ENCODE measurements around the gene KDM5A.
A peak's percentile ranks its signal among the peaks of the same experiment; 100 is the strongest.

KDM5A gene

GRCh38 chr12:292186-292585 is 96.9 kb downstream of the KDM5A start:
- Histone ChIP-seq H3K79me1 (ENCODE audit: low read length) (no peaks in the 10 kb centered on the region), H3K4me1 (ENCODE audit: control insufficient read depth in 1 of 2, insufficient read depth in 2 of 2, low read length in 2 of 2) (no peaks in the 10 kb centered on the region), H2BK12ac (ENCODE audit: low read length) (no peak overlapping the region), H4K8ac (ENCODE audit: low read depth, low read length) (no peak overlapping the region), H2BK120ac (ENCODE audit: insufficient read depth, low read length, poor library complexity) (no peak overlapping the region), H4K91ac (ENCODE audit: low read depth, low read length) (no peak overlapping the region), H3K4me2 (ENCODE audit: low read length) (no peak overlapping the region), H3K9ac (ENCODE audit: low read length) (no peak overlapping the region), H3K36me3 (ENCODE audit: control insufficient read depth in 1 of 2, insufficient read depth in 2 of 2, low read length in 2 of 2) (peaks cover 15 to 18% of the 10 kb centered on the region in 2 experiments), H4K12ac (ENCODE audit: low read depth, low read length) (no peak overlapping the region), H3K9me3 (ENCODE audit: insufficient read depth, low read depth, low read length) (no peaks in the 10 kb centered on the region), H2AFZ (ENCODE audit: insufficient read depth, low read length, poor library complexity) (no peak overlapping the region), H3K4me3 (ENCODE audit: low read depth, low read length) (no peak overlapping the region), H3K23ac (ENCODE audit: low read length) (no peak overlapping the region), H3K27me3 (ENCODE audit: insufficient read depth, low read length) (no peaks in the 10 kb centered on the region), H3K79me2 (ENCODE audit: control insufficient read depth, insufficient read depth, low read length, poor library complexity) (no peaks in the 10 kb centered on the region), H3K4ac (ENCODE audit: low read depth, low read length) (no peak overlapping the region), H2AK5ac (ENCODE audit: low read length) (no peak overlapping the region), H2BK5ac (ENCODE audit: low read depth, low read length, poor library complexity) (no peak overlapping the region), H3K14ac (ENCODE audit: low read length) (no peak overlapping the region), H3K18ac (ENCODE audit: low read length) (no peak overlapping the region), H3K27ac (ENCODE audit: low read depth, low read length) (no peak overlapping the region)
- peak; percentile 19 to 48 for DNase-seq
- no CpG with 5 or more reads among the region's 1 CpG for WGBS (ENCODE audit: extremely low coverage, insufficient coverage, insufficient read length)

- Histone ChIP-seq H3K4me1 (ENCODE audit: control insufficient read depth in 1 of 2, insufficient read depth in 2 of 2, low read length in 2 of 2) (no peaks in the 10 kb centered on the region), H3K14ac (ENCODE audit: low read length) (no peak overlapping the region), H2BK5ac (ENCODE audit: low read depth, low read length, poor library complexity) (no peak overlapping the region), H3K36me3 (ENCODE audit: control insufficient read depth in 1 of 2, insufficient read depth in 2 of 2, low read length in 2 of 2) (peaks cover 15 to 16% of the 10 kb centered on the region in 2 experiments), H3K27me3 (ENCODE audit: insufficient read depth, low read length) (no peaks in the 10 kb centered on the region), H4K12ac (ENCODE audit: low read depth, low read length) (no peak overlapping the region), H3K79me1 (ENCODE audit: low read length) (no peaks in the 10 kb centered on the region), H3K9ac (ENCODE audit: low read length) (no peak overlapping the region), H3K18ac (ENCODE audit: low read length) (no peak overlapping the region), H2AK5ac (ENCODE audit: low read length) (no peak overlapping the region), H3K9me3 (ENCODE audit: insufficient read depth, low read depth, low read length) (no peaks in the 10 kb centered on the region), H2BK12ac (ENCODE audit: low read length) (no peak overlapping the region), H3K4me2 (ENCODE audit: low read length) (no peak overlapping the region), H2AFZ (ENCODE audit: insufficient read depth, low read length, poor library complexity) (no peak overlapping the region), H3K79me2 (ENCODE audit: control insufficient read depth, insufficient read depth, low read length, poor library complexity) (no peaks in the 10 kb centered on the region), H4K91ac (ENCODE audit: low read depth, low read length) (no peak overlapping the region), H3K4ac (ENCODE audit: low read depth, low read length) (no peak overlapping the region), H4K8ac (ENCODE audit: low read depth, low read length) (no peak overlapping the region), H3K27ac (ENCODE audit: low read depth, low read length) (no peak overlapping the region), H3K23ac (ENCODE audit: low read length) (no peak overlapping the region), H2BK120ac (ENCODE audit: insufficient read depth, low read length, poor library complexity) (no peak overlapping the region), H3K4me3 (ENCODE audit: low read depth, low read length) (no peak overlapping the region)
- no CpG with 5 or more reads among the region's 1 CpG for WGBS (ENCODE audit: extremely low coverage, insufficient coverage, insufficient read length)
- no peak for DNase-seq
Observed at GRCh38 chr12:291153-291723, 97.9 kb downstream of the KDM5A start.

- no peak overlapping the region for H3K23ac ChIP-seq (ENCODE audit: low read length)
- no peak overlapping the region for H3K27ac ChIP-seq (ENCODE audit: low read depth, low read length)
- no peaks in the 10 kb centered on the region for H3K79me1 ChIP-seq (ENCODE audit: low read length)
- peaks cover 7 to 19% of the 10 kb centered on the region in 2 experiments for H3K36me3 ChIP-seq (ENCODE audit: control insufficient read depth in 1 of 2, insufficient read depth in 2 of 2, low read length in 2 of 2)
- no peak overlapping the region for H2AFZ ChIP-seq (ENCODE audit: insufficient read depth, low read length, poor library complexity)
- no peak overlapping the region for H3K9ac ChIP-seq (ENCODE audit: low read length)
- H4K8ac ChIP-seq (ENCODE audit: low read depth, low read length) = no peak overlapping the region
- H3K27me3 ChIP-seq (ENCODE audit: insufficient read depth, low read length) = no peaks in the 10 kb centered on the region
- no peak overlapping the region for H3K4me2 ChIP-seq (ENCODE audit: low read length)
- no peaks in the 10 kb centered on the region for H3K4me1 ChIP-seq (ENCODE audit: control insufficient read depth in 1 of 2, insufficient read depth in 2 of 2, low read length in 2 of 2)
- H3K4me3 ChIP-seq (ENCODE audit: low read depth, low read length) = no peak overlapping the region
- H4K91ac ChIP-seq (ENCODE audit: low read depth, low read length) = no peak overlapping the region
- no CpG with 5 or more reads among the region's 5 CpGs for WGBS (ENCODE audit: extremely low coverage, insufficient coverage, insufficient read length)
- no peak overlapping the region for H3K14ac ChIP-seq (ENCODE audit: low read length)
- H3K18ac ChIP-seq (ENCODE audit: low read length) = no peak overlapping the region
- no peak overlapping the region for H3K4ac ChIP-seq (ENCODE audit: low read depth, low read length)
- H3K9me3 ChIP-seq (ENCODE audit: insufficient read depth, low read depth, low read length) = no peaks in the 10 kb centered on the region
- no peak overlapping the region for H2AK5ac ChIP-seq (ENCODE audit: low read length)
- H2BK120ac ChIP-seq (ENCODE audit: insufficient read depth, low read length, poor library complexity) = no peak overlapping the region
- no peak overlapping the region for H4K12ac ChIP-seq (ENCODE audit: low read depth, low read length)
- no peak for DNase-seq
- H2BK5ac ChIP-seq (ENCODE audit: low read depth, low read length, poor library complexity) = no peak overlapping the region
- no peak overlapping the region for H2BK12ac ChIP-seq (ENCODE audit: low read length)
- no peaks in the 10 kb centered on the region for H3K79me2 ChIP-seq (ENCODE audit: control insufficient read depth, insufficient read depth, low read length, poor library complexity)
Observed at GRCh38 chr12:288687-289086, 100.4 kb downstream of the KDM5A start.

- Histone ChIP-seq H4K12ac (ENCODE audit: low read depth, low read length) (no peak overlapping the region), H3K9me3 (ENCODE audit: insufficient read depth, low read depth, low read length) (no peaks in the 10 kb centered on the region), H3K9ac (ENCODE audit: low read length) (no peak overlapping the region), H3K18ac (ENCODE audit: low read length) (no peak overlapping the region), H3K27me3 (ENCODE audit: insufficient read depth, low read length) (no peaks in the 10 kb centered on the region), H3K23ac (ENCODE audit: low read length) (no peak overlapping the region), H3K4ac (ENCODE audit: low read depth, low read length) (no peak overlapping the region), H3K79me1 (ENCODE audit: low read length) (no peaks in the 10 kb centered on the region), H3K4me2 (ENCODE audit: low read length) (no peak overlapping the region), H3K79me2 (ENCODE audit: control insufficient read depth, insufficient read depth, low read length, poor library complexity) (no peaks in the 10 kb centered on the region), H3K27ac (ENCODE audit: low read depth, low read length) (no peak overlapping the region), H3K36me3 (ENCODE audit: control insufficient read depth in 1 of 2, insufficient read depth in 2 of 2, low read length in 2 of 2) (peaks cover 2 to 12% of the 10 kb centered on the region in 2 experiments), H4K8ac (ENCODE audit: low read depth, low read length) (no peak overlapping the region), H3K14ac (ENCODE audit: low read length) (no peak overlapping the region), H2BK12ac (ENCODE audit: low read length) (no peak overlapping the region), H2BK5ac (ENCODE audit: low read depth, low read length, poor library complexity) (no peak overlapping the region), H4K91ac (ENCODE audit: low read depth, low read length) (no peak overlapping the region), H2BK120ac (ENCODE audit: insufficient read depth, low read length, poor library complexity) (no peak overlapping the region), H2AK5ac (ENCODE audit: low read length) (no peak overlapping the region), H2AFZ (ENCODE audit: insufficient read depth, low read length, poor library complexity) (no peak overlapping the region), H3K4me3 (ENCODE audit: low read depth, low read length) (no peak overlapping the region), H3K4me1 (ENCODE audit: control insufficient read depth in 1 of 2, insufficient read depth in 2 of 2, low read length in 2 of 2) (no peaks in the 10 kb centered on the region)
- no CpG with 5 or more reads among the region's 5 CpGs for WGBS (ENCODE audit: extremely low coverage, insufficient coverage, insufficient read length)
- DNase-seq = no peak
Observed at GRCh38 chr12:286531-287300, 102.4 kb downstream of the KDM5A start.
